ENCODE data around the gene MAST3. TPM values are rescaled to one million over a fixed set of nuclear protein-coding genes. Genes with fewer than 3 reads are reported as not detected.

MAST3 gene
- total and polyA plus RNA-seq, 2 of the 13 experiments (the other 11 are each of a cell fraction or from before 2014, with no cell fraction given): 4.1 to 4.6 TPM

DNA sequence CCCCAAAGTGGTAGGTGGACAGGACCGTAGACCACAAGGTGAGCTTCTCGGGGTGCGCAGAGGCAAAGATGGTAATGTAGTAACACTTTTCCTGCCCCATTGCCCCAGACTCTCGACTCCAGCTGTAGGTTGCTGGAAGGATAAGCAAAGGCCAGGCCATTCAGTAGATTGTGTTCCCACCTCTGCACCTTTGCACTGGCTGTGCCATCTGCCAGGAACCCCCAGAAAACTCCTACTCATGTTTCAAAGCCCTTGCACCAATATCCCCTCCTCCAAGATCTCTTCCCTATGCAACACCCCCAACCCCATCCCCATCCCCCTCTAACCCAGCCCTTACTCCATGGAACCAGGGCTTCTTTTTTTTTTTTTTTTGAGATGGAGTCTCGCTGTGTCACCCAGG, 29.2 kb upstream of the MAST3 start:
- H2AFZ ChIP-seq (ENCODE audit: low read length): no peak overlapping the region
- intact Hi-C loops (cut with micrococcal nuclease; ENCODE audit: unreplicated experiment) (no loop called here), in situ Hi-C loops (cut with HindIII; ENCODE audit: extremely low pct_ligation_motif_present, low pct_unique_long_range_greater_than_20kb) (loop anchor here (25.0 kb wide), 1 partner anchor 131 kb away; the partner anchor contains the start of gene CCDC124)
- POLR2A ChIA-PET: no interaction called here
- no peak for TF ChIP-seq ZNF350 (CRISPR knock-in tag; IDR thresholded peaks at IDR 0.05; ENCODE audit: borderline replicate concordance, low read depth)
- no peak overlapping the region for H3K9ac ChIP-seq (ENCODE audit: insufficient read depth, low read depth, low read length)
- peaks cover 0 to 19% of the 10 kb centered on the region in 2 experiments; a peak in 3 of 5 replicates for H3K27me3 ChIP-seq (ENCODE audit: control insufficient read depth in 1 of 2, insufficient read depth in 2 of 2, low read length in 2 of 2)
- no peaks in the 10 kb centered on the region for H3K79me2 ChIP-seq (ENCODE audit: insufficient read depth, low read length)
- no peaks in the 10 kb centered on the region for H3K36me3 ChIP-seq (replicated peaks in 1 of 2; ENCODE audit: control insufficient read depth in 1 of 2, insufficient read depth in 2 of 2, low read length in 2 of 2)
- no peak overlapping the region for H3K27ac ChIP-seq (ENCODE audit: extremely low read length, insufficient read depth, low read length)
- CTCF ChIA-PET (ENCODE audit: low intra/inter-chr PET ratio, low total read pairs): no interaction called here
- no peaks in the 10 kb centered on the region for H4K20me1 ChIP-seq (ENCODE audit: insufficient read depth, low read length)
- no peaks in the 10 kb centered on the region for H3K9me3 ChIP-seq (ENCODE audit: low read length)
- H3K4me2 ChIP-seq (ENCODE audit: low read depth, low read length): no peak overlapping the region
- no peak overlapping the region for H3K4me3 ChIP-seq (replicated peaks in 1 of 3; ENCODE audit: insufficient read depth in 1 of 3, low read depth in 2 of 3, low read length in 3 of 3)
- WGBS (ENCODE audit: low lambda C conversion rate): 54% methylated on average over 5 of the region's 5 CpGs
- ATAC-seq: no peak
- DNase-seq (ENCODE audit: low spot score): no peak
- FAIRE-seq: no peak
- no TSS peak for BruUV-seq (replicated peaks)
- 0 out of 2 replicates have a peak, but pooled peaks cover 4% of the 10 kb centered on the region for H3K4me1 ChIP-seq (ENCODE audit: insufficient read depth, low read length)

DNA sequence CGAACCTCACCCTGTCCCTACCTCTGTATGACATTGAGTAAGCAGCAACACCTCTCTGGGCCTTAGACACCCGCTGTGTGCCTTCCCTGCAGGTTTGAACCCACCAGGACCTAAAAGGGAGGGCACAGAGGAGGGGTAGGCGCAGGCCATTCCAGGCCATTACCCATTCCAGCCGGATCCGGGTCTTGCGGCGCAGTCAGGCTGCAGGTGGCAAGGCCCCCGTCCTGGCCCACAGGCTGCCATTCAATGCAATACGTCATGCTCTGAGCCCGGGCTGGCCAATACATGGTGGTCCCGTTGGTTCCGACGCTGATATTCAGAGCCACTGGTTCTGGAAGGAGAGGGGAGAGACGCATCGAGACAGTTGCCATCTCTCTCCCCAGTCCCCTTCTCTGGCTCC, 28.2 kb upstream of the MAST3 start:
- ChIA-PET CTCF (ENCODE audit: low intra/inter-chr PET ratio, low total read pairs) (no interaction called here), POLR2A (no interaction called here)
- ATAC-seq (no peak), DNase-seq (ENCODE audit: low spot score) (no peak), FAIRE-seq (no peak)
- intact Hi-C loops (cut with micrococcal nuclease; ENCODE audit: unreplicated experiment) (no loop called here), in situ Hi-C loops (cut with HindIII; ENCODE audit: extremely low pct_ligation_motif_present, low pct_unique_long_range_greater_than_20kb) (loop anchor here (25.0 kb wide), 1 partner anchor 132 kb away; the partner anchor contains the start of gene CCDC124)
- Histone ChIP-seq H3K4me2 (ENCODE audit: low read depth, low read length) (no peak overlapping the region), H4K20me1 (ENCODE audit: insufficient read depth, low read length) (no peaks in the 10 kb centered on the region), H3K4me3 (replicated peaks in 1 of 3; ENCODE audit: insufficient read depth in 1 of 3, low read depth in 2 of 3, low read length in 3 of 3) (no peak overlapping the region), H3K9ac (ENCODE audit: insufficient read depth, low read depth, low read length) (no peak overlapping the region), H3K4me1 (ENCODE audit: insufficient read depth, low read length) (0 out of 2 replicates have a peak, but pooled peaks cover 4% of the 10 kb centered on the region), H3K9me3 (ENCODE audit: low read length) (no peaks in the 10 kb centered on the region), H3K36me3 (replicated peaks in 1 of 2; ENCODE audit: control insufficient read depth in 1 of 2, insufficient read depth in 2 of 2, low read length in 2 of 2) (no peaks in the 10 kb centered on the region), H3K27ac (ENCODE audit: extremely low read length, insufficient read depth, low read length) (no peak overlapping the region), H2AFZ (ENCODE audit: low read length) (no peak overlapping the region), H3K27me3 (ENCODE audit: control insufficient read depth in 1 of 2, insufficient read depth in 2 of 2, low read length in 2 of 2) (peaks cover 0 to 19% of the 10 kb centered on the region in 2 experiments; a peak in 3 of 5 replicates), H3K79me2 (ENCODE audit: insufficient read depth, low read length) (no peaks in the 10 kb centered on the region)
- 75% methylated on average over 4 of the region's 15 CpGs for WGBS (ENCODE audit: low lambda C conversion rate)
- BruUV-seq (replicated peaks): no TSS peak
- no peak for TF ChIP-seq CAMTA2 (CRISPR knock-in tag; IDR thresholded peaks at IDR 0.05; ENCODE audit: borderline replicate concordance)

Measured in HepG2 (cell line).